Tibial artery (tissue), 4 donors: ENCODE measurements around the gene PPIL4.

Experiments
- DNase-seq, 2 donors: peaks; one replicate each; pipeline ENCODE4 v3.0.0-alpha.2; 2019
- H3K27ac ChIP-seq, 2 donors: fragments of 200-600 bp; sonication (generic) in 1 of 2; 1 replicate in 1 of 2; 2 replicates in 1 of 2; pipeline ENCODE4 v1.5.1; 2018 to 2019; ENCODE audit warnings: mild to moderate bottlenecking in 1 of 2
- H3K27me3 ChIP-seq, 2 donors: fragments of 200-600 bp; sonication (generic) in 1 of 2; one replicate each; pipeline versions ENCODE4 v1.5.1 to v1.6.0; 2016 to 2019
- H3K36me3 ChIP-seq, 3 donors: fragments of 200-600 bp; sonication (generic) in 2 of 3; one replicate each; pipeline ENCODE4 v1.5.1; 2016 to 2019; ENCODE audit warnings: mild to moderate bottlenecking in 2 of 3
- H3K4me1 ChIP-seq, 4 donors: fragments of 200-600 bp; sonication (generic) in 2 of 4; 1 replicate in 3 of 4; 2 replicates in 1 of 4; pipeline ENCODE4 v1.5.1; 2016 to 2019
- H3K4me3 ChIP-seq, 2 donors: fragments of 200-600 bp; sonication (generic) in 1 of 2; 1 replicate in 1 of 2; 2 replicates in 1 of 2; pipeline ENCODE4 v1.5.1; 2018 to 2019; ENCODE audit warnings: mild to moderate bottlenecking in 2 of 2
- H3K9me3 ChIP-seq, 3 donors: fragments of 200-600 bp; sonication (generic) in 1 of 3; one replicate each; pipeline ENCODE4 v1.5.1; 2016 to 2019
- CTCF ChIP-seq, 2 experiments: fragments of 200-600 bp in 1 of 2; fragments of 450-650 bp in 1 of 2; IDR thresholded peaks; one replicate each; pipeline ENCODE4 v1.5.1; 2017 to 2019; ENCODE audit warnings: antibody characterized with exemption in 2 of 2, mild to moderate bottlenecking in 1 of 2, moderate library complexity in 1 of 2
- intact Hi-C: fragments of 100-400 bp; cut with DNase I; formaldehyde crosslinking; loops from one replicate; pipeline ENCODE4 v1.15.0; 2023; ENCODE audit warnings: low total_unique reads

PPIL4 gene

GRCh38 chr6:149455031-149455732, 90.7 kb downstream of the PPIL4 start:
- H3K36me3 ChIP-seq, result no peaks in the 10 kb centered on the region
- no peak for TF ChIP-seq CTCF (IDR thresholded peaks at IDR 0.05)
- H3K27ac ChIP-seq, result peak overlapping the region; percentile 21 to 65
- no peak for DNase-seq
- peak overlapping the region in 1 of 2 donors; percentile 17 for H3K4me3 ChIP-seq
- intact Hi-C loops, result no loop called here
- peaks cover 0 to 17% of the 10 kb centered on the region in 2 donors for H3K27me3 ChIP-seq
- H3K4me1 ChIP-seq, result peaks cover 6 to 54% (median 43%) of the 10 kb centered on the region in 4 donors
- no peaks in the 10 kb centered on the region for H3K9me3 ChIP-seq
